ENCODE data around the gene TAPBP.
"Not testable (repeated sequence)": the region's sequence is repeated elsewhere in the genome, so short reads cannot be mapped to it uniquely, and the experiment has no call there.

TAPBP gene

DNA sequence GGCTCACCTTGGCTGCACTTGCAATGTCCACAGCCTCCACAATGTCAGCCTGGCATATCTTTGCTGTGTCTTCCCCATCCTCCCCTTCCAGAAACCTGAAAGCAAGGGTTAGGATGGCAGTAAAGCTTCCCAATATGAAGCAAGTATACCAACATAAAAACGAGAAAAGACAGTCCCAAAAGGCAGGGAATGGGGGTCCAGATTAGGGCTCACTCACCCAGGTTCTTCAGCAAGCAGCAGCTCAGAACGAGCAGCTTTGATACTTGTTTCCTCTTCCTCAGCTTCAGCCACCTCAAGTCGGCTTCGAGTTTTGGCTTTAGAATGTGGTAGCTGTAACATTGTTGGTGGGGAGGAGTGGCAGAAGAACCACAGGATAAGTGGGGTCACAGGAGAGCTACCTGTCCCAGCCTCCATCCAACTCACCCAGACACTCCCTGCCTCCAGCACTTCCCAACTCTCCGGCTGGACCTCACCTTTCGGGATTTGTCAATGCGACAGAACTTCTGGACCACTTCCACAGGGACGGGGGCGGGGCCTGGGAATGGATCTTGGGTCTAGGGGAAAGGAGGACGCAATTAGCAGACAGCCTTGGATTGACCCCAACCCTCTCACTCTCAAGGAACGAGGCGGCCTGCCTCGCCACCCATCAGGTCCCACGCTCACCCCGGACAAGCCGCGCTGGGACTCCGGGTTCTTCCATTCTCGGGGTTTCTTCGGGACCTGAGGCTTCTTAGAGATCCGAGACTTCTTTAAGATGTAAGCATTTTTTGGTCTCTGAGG lies 25.5 kb downstream of the TAPBP start:
- no peak for DNase-seq (ENCODE audit: low read depth)
- TF ChIP-seq, protein P1, sequence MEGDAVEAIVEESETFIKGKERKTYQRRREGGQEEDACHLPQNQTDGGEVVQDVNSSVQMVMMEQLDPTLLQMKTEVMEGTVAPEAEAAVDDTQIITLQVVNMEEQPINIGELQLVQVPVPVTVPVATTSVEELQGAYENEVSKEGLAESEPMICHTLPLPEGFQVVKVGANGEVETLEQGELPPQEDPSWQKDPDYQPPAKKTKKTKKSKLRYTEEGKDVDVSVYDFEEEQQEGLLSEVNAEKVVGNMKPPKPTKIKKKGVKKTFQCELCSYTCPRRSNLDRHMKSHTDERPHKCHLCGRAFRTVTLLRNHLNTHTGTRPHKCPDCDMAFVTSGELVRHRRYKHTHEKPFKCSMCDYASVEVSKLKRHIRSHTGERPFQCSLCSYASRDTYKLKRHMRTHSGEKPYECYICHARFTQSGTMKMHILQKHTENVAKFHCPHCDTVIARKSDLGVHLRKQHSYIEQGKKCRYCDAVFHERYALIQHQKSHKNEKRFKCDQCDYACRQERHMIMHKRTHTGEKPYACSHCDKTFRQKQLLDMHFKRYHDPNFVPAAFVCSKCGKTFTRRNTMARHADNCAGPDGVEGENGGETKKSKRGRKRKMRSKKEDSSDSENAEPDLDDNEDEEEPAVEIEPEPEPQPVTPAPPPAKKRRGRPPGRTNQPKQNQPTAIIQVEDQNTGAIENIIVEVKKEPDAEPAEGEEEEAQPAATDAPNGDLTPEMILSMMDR (IDR thresholded peaks at IDR 0.05; ENCODE audit: low read length, missing control alignments) = no peak
- peak overlapping the region; percentile 80 for H3K4me3 ChIP-seq (replicated peaks; ENCODE audit: low read depth, low read length)

- no peak overlapping the region for H3K4me3 ChIP-seq (replicated peaks; ENCODE audit: low read depth, low read length)
- TF ChIP-seq, protein P1 (IDR thresholded peaks at IDR 0.05; ENCODE audit: low read length, missing control alignments) = no peak
- no peak for DNase-seq (ENCODE audit: low read depth)
Observed at GRCh38 chr6:33286946-33287914, 26.6 kb downstream of the TAPBP start.

- not testable (repeated sequence) for H3K4me3 ChIP-seq (replicated peaks; ENCODE audit: low read depth, low read length); DNase-seq (ENCODE audit: low read depth)
Observed at GRCh38 chr6:33285214-33285613, 28.7 kb downstream of the TAPBP start.

GRCh38 chr6:33280539-33280938 lies 33.3 kb downstream of the TAPBP start:
- TF ChIP-seq, protein P1 (IDR thresholded peaks at IDR 0.05; ENCODE audit: low read length, missing control alignments) = no peak
- DNase-seq (ENCODE audit: low read depth) = no peak
- no peak overlapping the region for H3K4me3 ChIP-seq (replicated peaks; ENCODE audit: low read depth, low read length)

- TF ChIP-seq, protein P1 (IDR thresholded peaks at IDR 0.05; ENCODE audit: low read length, missing control alignments) = peak; percentile 69
- DNase-seq (ENCODE audit: low read depth) = peak; percentile 65
- H3K4me3 ChIP-seq (replicated peaks; ENCODE audit: low read depth, low read length) = no peak overlapping the region
Observed at GRCh38 chr6:33279971-33280511, 33.8 kb downstream of the TAPBP start.

DNA sequence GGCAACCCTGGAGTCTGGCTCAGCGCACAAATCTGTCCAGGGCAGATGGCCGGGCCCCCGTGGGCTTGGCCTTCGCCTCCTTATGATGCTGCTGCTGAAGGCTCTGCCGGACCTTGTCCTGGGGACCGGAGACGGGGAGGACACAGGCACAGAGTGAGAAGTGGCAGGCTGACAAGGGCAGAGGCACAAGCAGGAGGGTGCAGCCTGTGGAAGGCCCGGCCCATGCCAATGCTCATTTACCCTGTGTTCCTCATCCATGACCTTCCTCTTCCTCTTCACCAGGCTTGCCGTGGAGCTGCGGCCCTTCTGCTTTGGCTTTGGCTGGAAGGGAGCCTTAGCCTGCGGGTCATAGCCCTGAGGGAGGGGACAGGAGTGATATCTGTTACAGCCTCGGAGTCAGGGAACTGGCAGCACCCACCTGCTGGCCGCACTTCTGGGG lies 34.6 kb downstream of the TAPBP start:
- no peak for DNase-seq (ENCODE audit: low read depth)
- TF ChIP-seq, protein P1 (IDR thresholded peaks at IDR 0.05; ENCODE audit: low read length, missing control alignments) = no peak
- no peak overlapping the region for H3K4me3 ChIP-seq (replicated peaks; ENCODE audit: low read depth, low read length)

DNA sequence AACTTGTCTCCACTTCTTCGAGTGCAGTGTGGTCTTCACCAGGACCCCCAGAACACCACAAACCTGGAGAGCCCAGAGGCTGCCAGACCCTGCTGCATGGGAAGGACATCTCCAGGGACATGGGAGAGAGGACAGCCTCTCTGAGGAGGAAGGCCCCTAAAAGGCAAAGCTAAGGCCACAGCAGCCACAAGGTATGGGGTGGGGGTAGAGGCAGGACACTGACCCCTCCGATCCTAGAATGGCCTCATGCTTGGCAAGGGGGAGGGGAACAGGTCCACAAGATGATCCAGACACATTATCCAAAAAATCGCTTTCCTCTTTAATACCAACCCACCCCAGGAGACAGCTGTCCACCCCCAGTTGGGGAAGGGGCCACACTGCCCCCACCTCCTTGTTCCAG lies 35.1 kb downstream of the TAPBP start:
- no peak overlapping the region for H3K4me3 ChIP-seq (replicated peaks; ENCODE audit: low read depth, low read length)
- TF ChIP-seq, protein P1 (IDR thresholded peaks at IDR 0.05; ENCODE audit: low read length, missing control alignments) = no peak
- DNase-seq (ENCODE audit: low read depth) = no peak
